H1 (cell line): Measurements from ENCODE around the gene TLCD2. TPM values are rescaled to one million over a fixed set of nuclear protein-coding genes. Genes with fewer than 3 reads are reported as not detected.

Experiments used
- CTCF ChIA-PET: fragments of 300-600 bp; sonication (Branson Sonifier 250); formaldehyde crosslinking; loops from one replicate; lab custom pipeline; 2021; ENCODE audit not compliant: partially characterized antibody; lab: Charles Lee
- POLR2A ChIA-PET: fragments of 300-600 bp; sonication (Branson Sonifier 250); formaldehyde crosslinking; loops from one replicate; lab custom pipeline; 2021; ENCODE audit warnings: inconsistent platforms; ENCODE audit not compliant: partially characterized antibody; lab: Charles Lee
- DNase-seq, 2 experiments: peaks; one replicate each; pipeline versions ENCODE4 v3.0.0 to v3.0.0-alpha.2; 2010 to 2022; ENCODE audit warnings: low spot score in 2 of 2, low read depth in 1 of 2, mixed read lengths in 1 of 2
- FAIRE-seq: peaks from 2 replicates; lab custom pipeline; 2011; peaks lifted over from hg19 to GRCh38; lab: Jason Lieb, UNC
- H2AFZ ChIP-seq: 2 replicates; pipeline ENCODE4 v1.8.1; 2012; ENCODE audit warnings: low read length, inconsistent platforms
- H2AK5ac ChIP-seq: 2 replicates; pipeline ENCODE4 v1.6.1; 2013; ENCODE audit warnings: low read depth, low read length
- H2BK120ac ChIP-seq: replicated peaks from 2 replicates; pipeline ENCODE3; 2013; ENCODE audit warnings: low read depth, low read length, inconsistent platforms
- H2BK12ac ChIP-seq: 2 replicates; pipeline ENCODE4 v1.6.1; 2013; ENCODE audit warnings: low read depth, low read length
- H2BK15ac ChIP-seq: 2 replicates; pipeline ENCODE4 v1.6.1; 2013; ENCODE audit warnings: low read length
- H2BK20ac ChIP-seq: 2 replicates; pipeline ENCODE4 v1.6.1; 2013; ENCODE audit warnings: low read length
- H2BK5ac ChIP-seq: 2 replicates; pipeline ENCODE4 v1.6.1; 2013; ENCODE audit warnings: low read depth, low read length
- H3K14ac ChIP-seq: 2 replicates; pipeline ENCODE4 v1.6.1; 2013; ENCODE audit warnings: inconsistent platforms; ENCODE audit not compliant: insufficient read length
- H3K18ac ChIP-seq: 2 replicates; pipeline ENCODE4 v1.6.1; 2013; ENCODE audit warnings: low read length; ENCODE audit errors: extremely low read depth
- H3K23ac ChIP-seq: 2 replicates; pipeline ENCODE4 v1.6.1; 2013; ENCODE audit warnings: inconsistent platforms; ENCODE audit not compliant: insufficient read length
- H3K23me2 ChIP-seq: 2 replicates; pipeline ENCODE4 v1.6.1; 2013; ENCODE audit warnings: low read depth, low read length
- H3K27ac ChIP-seq: 2 replicates; pipeline ENCODE4 v1.6.1; 2011; ENCODE audit warnings: low read depth, low read length, inconsistent platforms
- H3K27me3 ChIP-seq, 4 experiments: replicated peaks in 1 of 4; 1 replicate in 1 of 4; 2 replicates in 3 of 4; pipeline versions ENCODE4 v1.6.1 to v1.8.1; 2011 to 2013; ENCODE audit warnings: low read length in 3 of 4, mild to moderate bottlenecking in 3 of 4, inconsistent platforms in 2 of 4, mixed read lengths in 2 of 4, moderate library complexity in 1 of 4; ENCODE audit not compliant: control insufficient read depth in 3 of 4, insufficient read depth in 3 of 4; ENCODE audit errors: extremely low read depth in 1 of 4
- H3K36me3 ChIP-seq, 4 experiments: 2 replicates each; pipeline versions ENCODE4 v1.6.1 to v1.8.1; 2011 to 2013; ENCODE audit warnings: mild to moderate bottlenecking in 4 of 4, low read length in 3 of 4, moderate library complexity in 2 of 4, control low read depth in 1 of 4, inconsistent platforms in 1 of 4; ENCODE audit not compliant: insufficient read depth in 4 of 4, control insufficient read depth in 2 of 4
- H3K4ac ChIP-seq: replicated peaks from 2 replicates; pipeline ENCODE3; 2013; ENCODE audit warnings: low read length, low read depth, mixed read lengths, inconsistent platforms; ENCODE audit not compliant: insufficient read length
- H3K4me1 ChIP-seq, 4 experiments: replicated peaks in 1 of 4; 1 replicate in 1 of 4; 2 replicates in 3 of 4; pipeline versions ENCODE4 v1.6.1 to v1.8.1; 2011 to 2013; ENCODE audit warnings: low read length in 3 of 4, inconsistent platforms in 2 of 4, mixed read lengths in 1 of 4; ENCODE audit not compliant: insufficient read depth in 4 of 4, control insufficient read depth in 3 of 4
- H3K4me2 ChIP-seq, 2 experiments: 2 replicates each; pipeline versions ENCODE4 v1.6.1 to v1.8.1; 2011 to 2013; ENCODE audit warnings: low read depth in 2 of 2, low read length in 2 of 2, control low read depth in 1 of 2, inconsistent platforms in 1 of 2, mild to moderate bottlenecking in 1 of 2; ENCODE audit not compliant: insufficient read depth in 1 of 2
- H3K4me3 ChIP-seq, 4 experiments: fragments of 200-600, 300-600 bp in 1 of 4; sonication (generic), shearing (Covaris generic), sonication (Bioruptor Twin) in 1 of 4; 2 replicates each; pipeline versions ENCODE4 v1.5.1 to v1.8.1; 2011 to 2016; ENCODE audit warnings: low read length in 4 of 4, low read depth in 3 of 4, control low read depth in 2 of 4, inconsistent platforms in 2 of 4, mild to moderate bottlenecking in 2 of 4, mixed read lengths in 1 of 4, moderate library complexity in 1 of 4; ENCODE audit not compliant: insufficient read depth in 2 of 4; ENCODE audit errors: extremely low read depth in 1 of 4
- H3K56ac ChIP-seq: replicated peaks from 2 replicates; pipeline ENCODE3; 2013; ENCODE audit warnings: low read depth, mild to moderate bottlenecking, mixed read lengths, low read length, inconsistent platforms; ENCODE audit not compliant: insufficient read length
- H3K79me1 ChIP-seq: 2 replicates; pipeline ENCODE4 v1.6.1; 2013; ENCODE audit warnings: low read depth, low read length, control low read depth
- H3K79me2 ChIP-seq, 2 experiments: 2 replicates each; pipeline versions ENCODE4 v1.6.1 to v1.8.1; 2012 to 2013; ENCODE audit warnings: low read length in 2 of 2, mild to moderate bottlenecking in 2 of 2, inconsistent platforms in 1 of 2; ENCODE audit not compliant: insufficient read depth in 2 of 2, control insufficient read depth in 1 of 2
- H3K9ac ChIP-seq, 4 experiments: replicated peaks in 1 of 4; 1 replicate in 1 of 4; 2 replicates in 3 of 4; pipeline versions ENCODE4 v1.6.1 to v1.8.1; 2011 to 2013; ENCODE audit warnings: low read depth in 3 of 4, low read length in 3 of 4, control low read depth in 2 of 4, mild to moderate bottlenecking in 2 of 4, moderate library complexity in 2 of 4, inconsistent platforms in 1 of 4; ENCODE audit errors: extremely low read depth in 1 of 4
- H3K9me3 ChIP-seq, 2 experiments: 2 replicates each; pipeline versions ENCODE4 v1.6.1 to v1.8.1; 2012 to 2013; ENCODE audit warnings: mild to moderate bottlenecking in 2 of 2, moderate library complexity in 2 of 2, control low read depth in 1 of 2, inconsistent platforms in 1 of 2, low read depth in 1 of 2, low read length in 1 of 2, mixed read lengths in 1 of 2; ENCODE audit not compliant: insufficient read depth in 2 of 2
- H4K20me1 ChIP-seq, 2 experiments: replicated peaks in 1 of 2; 2 replicates each; pipeline versions ENCODE3 to v1.8.1; 2011 to 2013; ENCODE audit warnings: inconsistent platforms in 2 of 2, low read length in 2 of 2, mild to moderate bottlenecking in 1 of 2; ENCODE audit not compliant: insufficient read depth in 2 of 2, control insufficient read depth in 1 of 2
- H4K5ac ChIP-seq: 2 replicates; pipeline ENCODE4 v1.6.1; 2013; ENCODE audit warnings: low read length, low read depth, mixed read lengths, inconsistent platforms; ENCODE audit not compliant: insufficient read length
- H4K8ac ChIP-seq: 2 replicates; pipeline ENCODE4 v1.8.0; 2013; ENCODE audit warnings: mild to moderate bottlenecking, moderate library complexity, low read length, inconsistent platforms; ENCODE audit not compliant: insufficient read depth; ENCODE audit errors: extremely low read depth
- H4K91ac ChIP-seq: replicated peaks from 2 replicates; pipeline ENCODE3; 2013; ENCODE audit warnings: low read length, mixed read lengths, inconsistent platforms; ENCODE audit not compliant: insufficient read length
- BACH1 ChIP-seq: IDR thresholded peaks from 2 replicates; pipeline ENCODE4 v1.6.1; 2012; ENCODE audit warnings: low read length, improper control_type of control experiment
- BCL11A ChIP-seq, 2 experiments: IDR thresholded peaks; one replicate each; pipeline ENCODE4 v1.6.1; 2011; ENCODE audit warnings: low read depth in 2 of 2, low read length in 2 of 2, mild to moderate bottlenecking in 2 of 2
- GABPA ChIP-seq: IDR thresholded peaks from 2 replicates; pipeline ENCODE4 v1.6.1; 2011; ENCODE audit warnings: mild to moderate bottlenecking, low read length, moderate library complexity, borderline replicate concordance; ENCODE audit not compliant: insufficient read depth
- HDAC2 ChIP-seq, 2 experiments: fragments of 300-600 bp in 1 of 2; sonication (generic) in 1 of 2; IDR thresholded peaks; 2 replicates each; pipeline ENCODE4 v1.6.1; 2011 to 2012; ENCODE audit warnings: low read depth in 2 of 2, low read length in 2 of 2, mild to moderate bottlenecking in 2 of 2, moderate library complexity in 2 of 2, borderline replicate concordance in 1 of 2, inconsistent platforms in 1 of 2
- NANOG ChIP-seq: IDR thresholded peaks from 2 replicates; pipeline ENCODE4 v1.6.1; 2011; ENCODE audit warnings: low read length, low read depth, mild to moderate bottlenecking, inconsistent platforms; ENCODE audit not compliant: insufficient read depth, poor library complexity, severe bottlenecking
- POLR2AphosphoS5 ChIP-seq: IDR thresholded peaks from 2 replicates; pipeline ENCODE4 v1.6.1; 2011; ENCODE audit warnings: low read depth, low read length
- RFX5 ChIP-seq: IDR thresholded peaks from 2 replicates; pipeline ENCODE4 v1.6.1; 2011; ENCODE audit warnings: low read depth, low read length, improper control_type of control experiment, borderline replicate concordance
- SIX5 ChIP-seq: IDR thresholded peaks from 2 replicates; pipeline ENCODE4 v1.6.1; 2011; ENCODE audit warnings: mild to moderate bottlenecking, low read depth, low read length
- SP2 ChIP-seq: IDR thresholded peaks from 2 replicates; pipeline ENCODE4 v1.6.1; 2012; ENCODE audit warnings: mild to moderate bottlenecking, low read length, inconsistent platforms
- TAF1 ChIP-seq: IDR thresholded peaks from 2 replicates; pipeline ENCODE4 v1.6.1; 2011; ENCODE audit warnings: mild to moderate bottlenecking, low read depth, low read length
- WGBS, 2 experiments: shearing (Covaris generic) in 1 of 2; methylation state at CpG; one replicate each; pipeline versions ENCODE4 v1.1.6 to v1.1.7; 2013 to 2015; ENCODE audit warnings: low lambda C conversion rate in 2 of 2, mixed read lengths in 2 of 2, inconsistent platforms in 1 of 2, low coverage in 1 of 2, missing lambda C conversion rate in 1 of 2; ENCODE audit not compliant: insufficient replicate concordance in 2 of 2, insufficient coverage in 1 of 2, insufficient read length in 1 of 2; ENCODE audit errors: extremely low coverage in 1 of 2, missing lambda C conversion rate in 1 of 2; 5-methylcytosine and 5-hydroxymethylcytosine counted together
- polyA plus RNA-seq, 7 experiments: library from polyadenylated mRNA; depleted of rRNA in 3 of 7; stranded (reverse) in 5 of 7; unstranded in 2 of 7; fragments of >200 nt in 5 of 7; fragments of 200-250 nt in 2 of 7; gene quantifications; 1 replicate in 5 of 7; 2 replicates in 1 of 7; 4 replicates in 1 of 7; pipeline versions ENCODE4 v1.2.1 to v1.2.3, GENCODE V29; 2011 to 2013; ENCODE audit warnings: missing spikeins in 2 of 7, mixed read lengths in 2 of 7
- total RNA-seq: library from RNA; stranded (reverse); fragmentation: NEBNext Ultra II Directional; extraction: Animal tissue kit (Norgen Biotek cat#: 25700); gene quantifications from 2 replicates; pipeline ENCODE4 v1.2.1, GENCODE V29; 2021
- TF ChIP-seq, protein P1 (sequence below): IDR thresholded peaks from 2 replicates; pipeline ENCODE4 v1.6.1; 2011; ENCODE audit warnings: low read depth, mild to moderate bottlenecking, low read length; ENCODE audit not compliant: insufficient read depth

Gene TLCD2
- total and polyA plus RNA-seq, 2 of the 8 experiments (the other 6 are each of a cell fraction or from before 2014, with no cell fraction given) = 0.47 to 1.4 TPM

DNA sequence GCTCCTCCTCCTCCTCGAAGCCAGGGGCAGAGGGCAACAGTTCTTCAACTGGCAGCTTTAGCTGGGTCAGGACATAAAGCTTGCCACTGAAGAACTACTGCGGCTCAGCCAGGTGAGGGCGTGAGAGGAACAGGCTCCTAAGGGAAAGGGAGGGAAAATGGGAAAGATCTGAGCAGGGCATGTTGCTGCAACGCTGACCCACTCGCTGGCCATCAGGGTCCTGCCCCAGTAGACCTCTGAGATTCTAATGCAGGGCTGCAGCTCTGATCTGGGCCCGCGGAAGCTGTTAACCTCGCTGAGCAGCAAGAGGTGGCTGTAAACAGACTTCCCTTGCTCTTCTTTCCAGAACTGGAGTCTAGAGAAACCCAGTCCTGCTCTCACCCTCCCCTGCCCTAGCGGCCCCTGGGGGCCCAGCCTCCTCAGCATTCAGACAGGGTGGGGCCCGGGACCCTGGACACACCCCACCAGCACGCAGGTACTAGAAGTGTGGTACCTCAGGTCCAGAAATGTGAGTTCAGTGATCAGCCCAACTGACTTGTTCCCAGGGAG is 3.8 kb upstream of the TLCD2 start:
- WGBS, 2 experiments = 5% methylated on average over 11 of the region's 11 CpGs; no CpG with 5 or more reads in 1 of the 2 experiments
- TF ChIP-seq, protein P1, sequence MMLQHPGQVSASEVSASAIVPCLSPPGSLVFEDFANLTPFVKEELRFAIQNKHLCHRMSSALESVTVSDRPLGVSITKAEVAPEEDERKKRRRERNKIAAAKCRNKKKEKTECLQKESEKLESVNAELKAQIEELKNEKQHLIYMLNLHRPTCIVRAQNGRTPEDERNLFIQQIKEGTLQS = no peak
- no peak for TF ChIP-seq HDAC2 (IDR thresholded peaks at IDR 0.05; ENCODE audit: borderline replicate concordance in 1 of 2, low read depth in 2 of 2, low read length in 2 of 2)
- TF ChIP-seq BCL11A (IDR thresholded peaks at IDR 0.05; ENCODE audit: low read depth in 2 of 2, low read length in 2 of 2) = no peak
- no peak for TF ChIP-seq RFX5
- TF ChIP-seq NANOG = no peak
- no peak for TF ChIP-seq POLR2AphosphoS5
- TF ChIP-seq GABPA = no peak
- no peak for TF ChIP-seq SIX5
- TF ChIP-seq SP2 = no peak
- TF ChIP-seq TAF1 = peak; percentile 11; the same call in 1 of the 2 replicates
- peak; percentile 21; the same call in 1 of the 2 replicates for TF ChIP-seq BACH1

More for the DNA sequence above, 3.8 kb upstream of the TLCD2 start:
- DNase-seq (peak in 1 of 2 experiments; percentile 78), FAIRE-seq (peak; percentile 80)
- Histone ChIP-seq H4K5ac (no peak overlapping the region), H2AK5ac (no peak overlapping the region), H2BK120ac (no peak overlapping the region), H2BK15ac (0 out of 2 replicates have a peak overlapping the region, but pooled peaks have one; percentile 36), H3K9ac (peak overlapping the region in 2 of 4 experiments; percentile 34 to 36; a peak in 4 of 7 replicates), H3K4me3 (peak overlapping the region; percentile 48 to 83 (median 65); a peak in 7 of 8 replicates), H3K4ac (peak overlapping the region; percentile 76), H3K9me3 (no peaks in the 10 kb centered on the region), H3K36me3 (no peaks in the 10 kb centered on the region), H3K79me1 (peaks cover 7% of the 10 kb centered on the region; the same call in 1 of the 2 replicates), H4K8ac (peak overlapping the region; percentile 76; the same call in 1 of the 2 replicates), H3K4me1 (peaks cover 0 to 19% (median 18%) of the 10 kb centered on the region in 4 experiments; a peak in 6 of 7 replicates), H2AFZ (no peak overlapping the region), H3K4me2 (peak overlapping the region; percentile 68 to 92), H3K14ac (no peak overlapping the region), H3K27ac (peak overlapping the region; percentile 49), H3K27me3 (peaks cover 0 to 2% (median 0%) of the 10 kb centered on the region in 4 experiments; a peak in 1 of 7 replicates), H3K56ac (no peak overlapping the region), H2BK12ac (peak overlapping the region; percentile 83; the same call in 1 of the 2 replicates), H3K23me2 (peaks cover 26% of the 10 kb centered on the region), H4K20me1 (peaks cover 0 to 7% of the 10 kb centered on the region in 2 experiments), H3K18ac (peak overlapping the region; percentile 49; the same call in 1 of the 2 replicates), H4K91ac (peak overlapping the region; percentile 78), H3K79me2 (no peaks in the 10 kb centered on the region), H2BK20ac (no peak overlapping the region), H3K23ac (no peak overlapping the region), H2BK5ac (peak overlapping the region; percentile 29; the same call in 1 of the 2 replicates)
- POLR2A ChIA-PET = interaction anchor here (0.9 to 1.4 kb wide), 11 partner anchors 11 to 116 kb away, joined by 3 to 6 read pairs (median 3); partner anchors contain the start of genes RILP, RPA1, SERPINF1 and SMYD4
- CTCF ChIA-PET = interaction anchor here (0.6 to 3.4 kb wide), 26 partner anchors 8 to 197 kb away, joined by 3 to 36 read pairs (median 5); partner anchors contain the start of genes PRPF8, SERPINF1, SERPINF2 and WDR81
